ENCODE data around the gene MYO18B. TPM values are rescaled to one million over a fixed set of nuclear protein-coding genes. Genes with fewer than 3 reads are reported as not detected.

The MYO18B gene
- total and polyA plus RNA-seq, 2 of the 4 experiments (the other 2 are of a cell fraction): under 0.01 TPM; not detected in 1

- H4K5ac ChIP-seq (ENCODE audit: low read depth, low read length): no peak overlapping the region
- no peak overlapping the region for H3K18ac ChIP-seq (ENCODE audit: low read depth, low read length)
- dilution Hi-C loops (cut with HindIII; ENCODE audit: low sequenced_read_pairs, unreplicated experiment) (no loop called here), in situ Hi-C loops (cut with MboI; ENCODE audit: low sequenced_read_pairs) (no loop called here), intact Hi-C loops (cut with micrococcal nuclease) (no loop called here)
- no peak overlapping the region for H2BK15ac ChIP-seq (ENCODE audit: low read depth, low read length)
- H3K4me3 ChIP-seq (ENCODE audit: insufficient read depth, low read depth, low read length): no peak overlapping the region
- ChIA-PET POLR2A (ENCODE audit: unreplicated experiment) (no interaction called here), CTCF (interaction anchor here (0.5 to 1.8 kb wide), 2 partner anchors 8 to 346 kb away, joined by 4 to 5 read pairs; no protein-coding TSS in a partner anchor)
- H3K27ac ChIP-seq (ENCODE audit: insufficient read depth, low read length): no peak overlapping the region
- H3K23ac ChIP-seq (ENCODE audit: low read depth, low read length): no peak overlapping the region
- H2BK20ac ChIP-seq (ENCODE audit: low read depth, low read length): no peak overlapping the region
- H2BK120ac ChIP-seq (ENCODE audit: low read depth, low read length): no peak overlapping the region
- no TSS peak for BruUV-seq (replicated peaks)
- H2AK9ac ChIP-seq (replicated peaks; ENCODE audit: low read depth, low read length, poor library complexity): no peak overlapping the region
- H3K27me3 ChIP-seq (ENCODE audit: control insufficient read depth, insufficient read depth, low read length): no peaks in the 10 kb centered on the region
- no peak overlapping the region for H3K14ac ChIP-seq (replicated peaks; ENCODE audit: low read depth, low read length)
- no peak overlapping the region for H3K4ac ChIP-seq (ENCODE audit: low read depth, low read length)
- no peaks in the 10 kb centered on the region for H4K20me1 ChIP-seq (ENCODE audit: insufficient read depth, low read length)
- H3K9me3 ChIP-seq (ENCODE audit: control insufficient read depth, insufficient read depth, low read length): peaks cover 9% of the 10 kb centered on the region; the same call in 1 of the 2 replicates
- no peaks in the 10 kb centered on the region for H3K79me1 ChIP-seq (ENCODE audit: low read depth in 1 of 2, low read length in 2 of 2)
- no peaks in the 10 kb centered on the region for H3K4me1 ChIP-seq (ENCODE audit: control insufficient read depth, insufficient read depth, low read length)
- no peak overlapping the region for H4K91ac ChIP-seq (ENCODE audit: insufficient read depth, low read depth, low read length)
- ATAC-seq (ENCODE audit: low read depth) (no peak), DNase-seq (no peak)
- TF ChIP-seq POLR2A (IDR thresholded peaks at IDR 0.05; ENCODE audit: low read depth, low read length): no peak
- TF ChIP-seq BHLHE40 (IDR thresholded peaks at IDR 0.05; ENCODE audit: low read depth, low read length): no peak
- no peak for TF ChIP-seq MAZ (IDR thresholded peaks at IDR 0.05; ENCODE audit: borderline replicate concordance, low read depth, low read length)
- no peak for TF ChIP-seq ELK1 (IDR thresholded peaks at IDR 0.05; ENCODE audit: borderline replicate concordance, low read depth, low read length)
- TF ChIP-seq RAD21 (IDR thresholded peaks at IDR 0.05; ENCODE audit: low read length): no peak
- no peak for TF ChIP-seq RFX5 (IDR thresholded peaks at IDR 0.05; ENCODE audit: low read depth, low read length)
- TF ChIP-seq CEBPB (IDR thresholded peaks at IDR 0.05; ENCODE audit: low read depth, low read length): no peak
- no peak for TF ChIP-seq CTCF (conservative IDR thresholded peaks at IDR 0.05; ENCODE audit: low read depth, low read length)
- no peak for TF ChIP-seq SMC3 (IDR thresholded peaks at IDR 0.05; ENCODE audit: low read depth, low read length)
- no peak for TF ChIP-seq USF2 (IDR thresholded peaks at IDR 0.05; ENCODE audit: low read depth, low read length)
- TF ChIP-seq MAFK (IDR thresholded peaks at IDR 0.05; ENCODE audit: low read depth, low read length): no peak
- no peak overlapping the region for H3K9ac ChIP-seq (ENCODE audit: low read depth, low read length)
- H3K36me3 ChIP-seq (ENCODE audit: control insufficient read depth, insufficient read depth, low read length): no peaks in the 10 kb centered on the region
- H2AK5ac ChIP-seq (ENCODE audit: low read depth, low read length): no peak overlapping the region
- no peak overlapping the region for H3K4me2 ChIP-seq (ENCODE audit: low read depth, low read length)
- H2AFZ ChIP-seq (replicated peaks; ENCODE audit: low read length, poor library complexity): no peak overlapping the region
- no peak overlapping the region for H2BK5ac ChIP-seq (ENCODE audit: low read depth, low read length, poor library complexity, severe bottlenecking)
- H4K8ac ChIP-seq (ENCODE audit: low read depth in 2 of 2, low read length in 2 of 2): no peak overlapping the region
- no peak overlapping the region for H3K56ac ChIP-seq (ENCODE audit: extremely low read depth, insufficient read depth, low read length)
- no peaks in the 10 kb centered on the region for H3K9me1 ChIP-seq (ENCODE audit: insufficient read depth, low read length)
- 60% methylated on average over 1 of the region's 5 CpGs; no CpG with 5 or more reads in 1 of the 2 experiments for WGBS, 2 experiments (ENCODE audit: extremely low coverage in 2 of 2, insufficient read length in 1 of 2)
These were observed 111.7 kb downstream of the MYO18B start for GRCh38 chr22:25853501-25854284.
